Activated B cell treated with CpG ODN at 0.5 μM for 24 hours (primary cell): Measurements from ENCODE around the gene CFAP20DC. TPM values are rescaled to one million over a fixed set of nuclear protein-coding genes. Genes with fewer than 3 reads are reported as not detected.
"Not testable (repeated sequence)": the region's sequence is repeated elsewhere in the genome, so short reads cannot be mapped to it uniquely, and the experiment has no call there.

Experiments
- ATAC-seq: fragments of 200-7000 bp; cut with Tn5 transposase; one replicate; pipeline ENCODE4 v1.10.0; 2021; ENCODE audit warnings: low read depth, mild to moderate bottlenecking, moderate library complexity
- CTCF ChIA-PET: fragments of 350-600 bp; sonication (Branson Sonifier 250); formaldehyde crosslinking; loops from one replicate; lab custom pipeline; 2021; ENCODE audit warnings: antibody characterized with exemption; lab: Charles Lee
- POLR2A ChIA-PET: fragments of 350-600 bp; sonication (Branson Sonifier 250); formaldehyde crosslinking; loops from one replicate; lab custom pipeline; 2021; ENCODE audit warnings: antibody characterized with exemption; lab: Charles Lee
- DNase-seq: peaks from one replicate; pipeline ENCODE4 v3.0.0; 2022
- H3K27ac Mint-ChIP-seq: one replicate; pipeline ENCODE4 v1.8.0; 2020; ENCODE audit warnings: mixed read lengths
- H3K27me3 Mint-ChIP-seq: one replicate; pipeline ENCODE4 v1.8.0; 2021; ENCODE audit warnings: mixed read lengths
- H3K36me3 Mint-ChIP-seq: one replicate; pipeline ENCODE4 v1.8.0; 2021; ENCODE audit warnings: low read depth, mixed read lengths
- H3K4me1 Mint-ChIP-seq: one replicate; pipeline ENCODE4 v1.8.0; 2021; ENCODE audit warnings: mixed read lengths
- H3K4me3 Mint-ChIP-seq: one replicate; pipeline ENCODE4 v1.8.0; 2020; ENCODE audit warnings: mild to moderate bottlenecking, mixed read lengths
- H3K9me3 Mint-ChIP-seq: one replicate; pipeline ENCODE4 v1.8.0; 2020; ENCODE audit warnings: mixed read lengths
- CTCF ChIP-seq: fragments of 200-600 bp; IDR thresholded peaks from one replicate; pipeline ENCODE4 v1.8.0; 2022; ENCODE audit warnings: antibody characterized with exemption, mild to moderate bottlenecking
- intact Hi-C: fragments of 100-400 bp; cut with micrococcal nuclease; formaldehyde crosslinking; loops from one replicate; pipeline ENCODE4 v1.15.1; 2024
- total RNA-seq: library from RNA; stranded (reverse); gene quantifications from 2 replicates; pipeline ENCODE4 v1.2.3, GENCODE V29; 2022

CFAP20DC gene
- total RNA-seq, 1 donor from 2014 or later: 1.6 TPM

GRCh38 chr3:58835086-58835485, 214.7 kb downstream of the CFAP20DC start:
- no peak for TF ChIP-seq CTCF
- no peaks in the 10 kb centered on the region for H3K36me3 Mint-ChIP-seq
- ATAC-seq (no peak), DNase-seq (no peak)
- intact Hi-C loops: no loop called here
- H3K27me3 Mint-ChIP-seq: no peaks in the 10 kb centered on the region
- H3K4me3 Mint-ChIP-seq: no peak overlapping the region
- CTCF ChIA-PET: no interaction called here
- H3K27ac Mint-ChIP-seq: no peak overlapping the region
- no peaks in the 10 kb centered on the region for H3K9me3 Mint-ChIP-seq
- H3K4me1 Mint-ChIP-seq: no peaks in the 10 kb centered on the region
- POLR2A ChIA-PET: no interaction called here

- TF ChIP-seq CTCF: no peak
- Mint-ChIP-seq H3K4me1 (no peaks in the 10 kb centered on the region), H3K9me3 (no peaks in the 10 kb centered on the region), H3K27me3 (no peaks in the 10 kb centered on the region), H3K4me3 (no peak overlapping the region), H3K36me3 (no peaks in the 10 kb centered on the region), H3K27ac (no peak overlapping the region)
- ChIA-PET POLR2A (no interaction called here), CTCF (no interaction called here)
- intact Hi-C loops: no loop called here
- ATAC-seq (no peak), DNase-seq (no peak)
Observed at GRCh38 chr3:58833491-58833890, 216.3 kb downstream of the CFAP20DC start.

- Mint-ChIP-seq H3K27ac (no peak overlapping the region), H3K4me3 (no peak overlapping the region), H3K9me3 (no peaks in the 10 kb centered on the region), H3K4me1 (peaks cover 3% of the 10 kb centered on the region), H3K36me3 (no peaks in the 10 kb centered on the region), H3K27me3 (no peaks in the 10 kb centered on the region)
- DNase-seq (no peak), ATAC-seq (no peak)
- ChIA-PET CTCF (no interaction called here), POLR2A (no interaction called here)
- TF ChIP-seq CTCF: no peak
- intact Hi-C loops: loop anchor here (10.0 kb wide), 1 partner anchor 745 kb away; no protein-coding TSS in a partner anchor
Observed at GRCh38 chr3:58829321-58830000, 220.4 kb downstream of the CFAP20DC start.

DNA sequence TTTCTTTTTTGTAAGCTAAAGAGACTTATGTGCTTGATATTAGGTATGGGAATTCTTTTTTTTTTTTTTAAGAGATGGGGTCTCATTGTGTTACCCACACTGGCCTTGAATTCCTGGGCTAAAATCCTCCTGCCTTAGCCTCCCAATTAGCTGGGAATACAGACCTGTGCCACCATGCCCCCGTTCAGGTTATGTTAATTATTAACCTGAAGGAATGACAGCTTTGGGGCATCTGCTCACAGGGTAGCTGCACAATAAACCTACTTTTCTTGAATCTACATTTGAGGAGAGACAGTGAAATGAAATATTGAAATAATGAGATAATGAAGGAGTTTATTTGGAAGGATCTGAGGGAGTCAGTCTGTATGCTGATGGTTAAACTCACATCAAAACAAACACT, 225.0 kb downstream of the CFAP20DC start:
- DNase-seq: no peak
- H3K27me3 Mint-ChIP-seq: no peaks in the 10 kb centered on the region
- intact Hi-C loops: loop anchor here (1.0 to 10.0 kb wide), 4 partner anchors 228 to 1033 kb away; no protein-coding TSS in a partner anchor
- no peak for TF ChIP-seq CTCF
- no peaks in the 10 kb centered on the region for H3K9me3 Mint-ChIP-seq
- CTCF ChIA-PET: interaction anchor here (0.6 to 3.5 kb wide), 9 partner anchors 12 to 1033 kb away, joined by 3 to 56 read pairs (median 4); partner anchors contain the start of gene CFAP20DC
- no peak for ATAC-seq
- H3K27ac Mint-ChIP-seq: no peak overlapping the region
- H3K4me1 Mint-ChIP-seq: peaks cover 5% of the 10 kb centered on the region
- no peak overlapping the region for H3K4me3 Mint-ChIP-seq
- POLR2A ChIA-PET: interaction anchor here (1.1 kb wide), 1 partner anchor 128 kb away, joined by 3 read pairs; no protein-coding TSS in a partner anchor
- no peaks in the 10 kb centered on the region for H3K36me3 Mint-ChIP-seq

DNA sequence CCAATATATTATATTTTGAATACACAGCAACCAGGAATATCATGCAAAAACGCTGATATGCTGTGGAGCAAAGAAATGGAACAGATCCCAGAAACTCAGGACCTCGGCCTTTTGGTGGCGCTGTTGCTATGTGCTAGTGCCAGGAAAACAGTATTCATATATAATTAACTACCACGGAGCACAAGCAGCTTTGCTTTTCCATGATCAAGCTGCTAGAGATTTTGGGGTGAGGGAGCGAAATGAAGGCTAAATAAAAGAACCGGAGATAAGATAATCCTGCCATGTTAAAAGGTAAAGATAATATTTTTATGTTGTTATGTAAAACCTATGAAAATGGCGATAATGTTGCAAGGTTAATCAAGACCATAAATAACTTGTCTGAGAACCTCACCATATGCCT, 225.5 kb downstream of the CFAP20DC start:
- H3K27ac Mint-ChIP-seq: no peak overlapping the region
- CTCF ChIA-PET: interaction anchor here (0.6 to 3.5 kb wide), 11 partner anchors 13 to 1033 kb away, joined by 3 to 56 read pairs (median 4); partner anchors contain the start of gene CFAP20DC
- no peak for ATAC-seq
- no peaks in the 10 kb centered on the region for H3K27me3 Mint-ChIP-seq
- TF ChIP-seq CTCF: no peak
- H3K36me3 Mint-ChIP-seq: no peaks in the 10 kb centered on the region
- POLR2A ChIA-PET: interaction anchor here (1.1 kb wide), 1 partner anchor 129 kb away, joined by 3 read pairs; no protein-coding TSS in a partner anchor
- H3K4me3 Mint-ChIP-seq: no peak overlapping the region
- no peak for DNase-seq
- peaks cover 5% of the 10 kb centered on the region for H3K4me1 Mint-ChIP-seq
- intact Hi-C loops: loop anchor here (1.0 to 10.0 kb wide), 4 partner anchors 228 to 1033 kb away; no protein-coding TSS in a partner anchor
- H3K9me3 Mint-ChIP-seq: no peaks in the 10 kb centered on the region

- H3K36me3 Mint-ChIP-seq, ATAC-seq, H3K4me1 Mint-ChIP-seq, intact Hi-C loops, H3K27ac Mint-ChIP-seq, CTCF ChIA-PET, H3K27me3 Mint-ChIP-seq, DNase-seq, POLR2A ChIA-PET, H3K4me3 Mint-ChIP-seq, H3K9me3 Mint-ChIP-seq: not testable (repeated sequence)
Observed at GRCh38 chr3:58806551-58807244, 243.1 kb downstream of the CFAP20DC start.
